GM13977 (cell line): ENCODE data around the gene CLDN7.

Experiments
- DNase-seq: peaks from one replicate; pipeline ENCODE4 v3.0.0; 2012; ENCODE audit warnings: low spot score
- in situ Hi-C: fragments of 300-500 bp; cut with MboI; formaldehyde crosslinking; loops from one replicate; pipeline ENCODE4 v1.12.0; 2022; ENCODE audit warnings: low sequenced_read_pairs, low pct_unique_long_range_greater_than_20kb, mixed read lengths, inconsistent platforms; ENCODE audit not compliant: unreplicated experiment
- TF ChIP-seq, protein P1 (sequence below): IDR thresholded peaks from 2 replicates; pipeline ENCODE4 v1.5.1; 2012; ENCODE audit warnings: mild to moderate bottlenecking, control low read depth; ENCODE audit not compliant: insufficient read depth; ENCODE audit errors: extremely low read depth, missing control alignments

The CLDN7 gene

DNA sequence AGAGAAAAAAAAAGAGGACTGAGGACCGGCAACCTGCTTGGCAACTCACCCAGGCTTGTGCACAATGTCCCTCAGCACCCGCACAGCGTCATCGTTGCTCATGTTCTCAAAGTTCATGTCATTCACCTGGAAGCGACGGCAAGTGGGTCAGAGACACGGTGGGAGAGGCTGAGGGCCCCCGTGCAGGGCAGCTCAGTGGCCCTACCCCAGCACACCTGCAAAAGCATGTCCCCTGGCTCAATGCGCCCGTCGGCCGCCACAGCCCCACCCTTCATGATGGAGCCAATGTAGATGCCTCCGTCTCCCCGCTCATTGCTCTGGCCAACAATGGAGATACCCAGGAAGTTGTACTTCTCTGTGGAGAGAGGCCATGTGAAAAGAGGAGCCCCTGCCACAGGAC, 33.4 kb downstream of the CLDN7 start:
- in situ Hi-C loops, result no loop called here

DNA sequence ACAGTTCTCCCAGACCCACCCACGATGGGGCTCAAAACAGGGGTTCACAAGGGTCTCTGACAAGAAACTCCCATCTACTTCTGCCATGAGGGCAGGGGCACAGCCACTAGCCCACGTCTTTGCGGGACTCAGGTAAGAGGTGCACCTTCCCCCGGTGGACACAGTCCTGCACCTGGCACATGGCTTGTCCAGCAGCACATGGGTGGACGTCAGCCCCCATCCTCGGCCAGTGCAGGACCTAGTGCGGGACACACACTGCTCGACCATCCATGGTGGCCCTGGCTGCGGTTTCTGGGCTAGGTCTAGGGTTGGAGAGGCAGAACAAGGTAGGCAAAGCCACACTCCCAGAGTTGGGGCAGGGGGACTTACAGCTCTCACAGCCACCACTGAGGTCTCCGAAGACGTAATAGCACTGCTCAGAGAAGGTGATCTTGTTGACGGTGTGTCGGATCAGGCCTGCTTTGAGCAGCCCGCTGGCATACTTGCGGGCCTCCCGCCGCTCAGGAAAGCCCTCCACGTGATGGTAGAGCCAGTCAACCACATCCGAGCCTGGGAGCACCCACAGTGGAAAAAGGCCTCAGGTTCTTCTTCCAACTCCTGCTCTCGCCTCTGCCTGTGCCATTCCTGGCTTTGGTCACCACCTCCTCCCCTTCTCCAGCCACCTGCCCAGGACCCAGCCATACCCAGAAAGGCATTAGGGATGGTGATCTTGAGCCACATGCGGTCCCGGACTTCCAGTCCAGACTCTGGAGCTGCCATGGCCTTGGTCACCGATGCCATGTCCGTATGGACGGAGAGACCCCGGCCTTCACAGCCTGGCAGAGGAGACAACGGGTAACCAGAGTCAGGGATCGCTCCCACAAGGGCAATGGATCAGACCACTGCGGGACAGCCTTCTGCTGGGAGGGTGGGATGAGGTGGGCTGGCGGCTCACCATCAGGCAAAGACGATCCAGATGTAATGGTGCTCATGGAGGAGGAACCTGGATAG, 35.3 kb downstream of the CLDN7 start:
- in situ Hi-C loops, result no loop called here
- TF ChIP-seq, protein P1, sequence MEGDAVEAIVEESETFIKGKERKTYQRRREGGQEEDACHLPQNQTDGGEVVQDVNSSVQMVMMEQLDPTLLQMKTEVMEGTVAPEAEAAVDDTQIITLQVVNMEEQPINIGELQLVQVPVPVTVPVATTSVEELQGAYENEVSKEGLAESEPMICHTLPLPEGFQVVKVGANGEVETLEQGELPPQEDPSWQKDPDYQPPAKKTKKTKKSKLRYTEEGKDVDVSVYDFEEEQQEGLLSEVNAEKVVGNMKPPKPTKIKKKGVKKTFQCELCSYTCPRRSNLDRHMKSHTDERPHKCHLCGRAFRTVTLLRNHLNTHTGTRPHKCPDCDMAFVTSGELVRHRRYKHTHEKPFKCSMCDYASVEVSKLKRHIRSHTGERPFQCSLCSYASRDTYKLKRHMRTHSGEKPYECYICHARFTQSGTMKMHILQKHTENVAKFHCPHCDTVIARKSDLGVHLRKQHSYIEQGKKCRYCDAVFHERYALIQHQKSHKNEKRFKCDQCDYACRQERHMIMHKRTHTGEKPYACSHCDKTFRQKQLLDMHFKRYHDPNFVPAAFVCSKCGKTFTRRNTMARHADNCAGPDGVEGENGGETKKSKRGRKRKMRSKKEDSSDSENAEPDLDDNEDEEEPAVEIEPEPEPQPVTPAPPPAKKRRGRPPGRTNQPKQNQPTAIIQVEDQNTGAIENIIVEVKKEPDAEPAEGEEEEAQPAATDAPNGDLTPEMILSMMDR, result no peak
- no peak for DNase-seq

More for the DNA sequence above, 33.4 kb downstream of the CLDN7 start:
- no peak for DNase-seq
- TF ChIP-seq, protein P1, result no peak

DNA sequence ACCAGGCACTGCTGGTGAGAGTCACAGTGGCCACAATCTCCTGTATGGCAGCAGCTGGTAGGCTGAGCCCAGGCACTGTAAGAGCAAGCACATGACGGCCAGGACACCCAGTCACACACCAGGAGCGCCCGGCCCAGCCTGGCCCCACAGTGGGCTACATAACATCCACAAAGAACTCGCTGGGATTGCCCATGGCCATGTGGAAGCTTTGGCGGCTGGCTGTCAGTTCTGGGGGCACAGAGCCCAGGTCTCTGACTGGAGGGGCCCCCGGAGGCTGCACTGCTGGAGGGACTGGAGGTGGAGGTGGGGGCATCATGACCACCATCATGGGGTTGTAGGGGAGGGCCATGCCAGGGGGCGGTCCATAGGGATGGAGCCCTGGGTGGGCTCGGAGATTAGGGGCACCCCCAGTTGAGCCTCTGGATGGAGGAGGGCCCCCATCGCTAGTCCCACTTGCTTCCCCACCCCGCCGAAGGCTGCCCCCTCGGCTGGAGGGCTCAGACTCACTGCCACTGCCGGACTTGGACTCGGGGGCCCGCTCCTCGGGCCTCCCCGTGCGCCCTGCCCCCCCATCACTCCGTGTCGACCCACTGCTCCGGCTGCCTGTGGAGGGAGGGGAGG, 36.5 kb downstream of the CLDN7 start:
- in situ Hi-C loops, result no loop called here
- TF ChIP-seq, protein P1, result no peak
- no peak for DNase-seq

DNA sequence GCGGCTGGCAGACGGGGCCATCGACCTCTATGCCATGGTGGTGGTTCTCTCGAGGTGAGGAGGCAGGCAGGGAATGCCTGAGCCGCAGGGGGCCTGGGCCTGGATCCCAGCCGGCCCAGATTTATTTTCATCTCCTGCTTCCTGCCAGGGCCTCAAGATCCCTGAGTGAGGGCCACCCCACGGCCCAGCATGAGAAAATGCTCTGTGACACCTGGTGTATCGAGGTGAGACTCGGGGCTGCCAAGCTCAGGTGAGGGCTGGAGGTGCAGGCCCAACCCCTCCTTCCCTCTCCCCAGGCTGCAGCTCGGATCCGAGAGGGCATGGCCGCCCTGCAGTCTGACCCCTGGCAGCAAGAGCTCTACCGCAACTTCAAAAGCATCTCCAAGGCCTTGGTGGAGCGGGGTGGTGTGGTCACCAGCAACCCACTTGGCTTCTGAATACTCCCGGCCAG, 37.6 kb downstream of the CLDN7 start:
- DNase-seq, result no peak
- TF ChIP-seq, protein P1, result no peak
- in situ Hi-C loops, result no loop called here

DNA sequence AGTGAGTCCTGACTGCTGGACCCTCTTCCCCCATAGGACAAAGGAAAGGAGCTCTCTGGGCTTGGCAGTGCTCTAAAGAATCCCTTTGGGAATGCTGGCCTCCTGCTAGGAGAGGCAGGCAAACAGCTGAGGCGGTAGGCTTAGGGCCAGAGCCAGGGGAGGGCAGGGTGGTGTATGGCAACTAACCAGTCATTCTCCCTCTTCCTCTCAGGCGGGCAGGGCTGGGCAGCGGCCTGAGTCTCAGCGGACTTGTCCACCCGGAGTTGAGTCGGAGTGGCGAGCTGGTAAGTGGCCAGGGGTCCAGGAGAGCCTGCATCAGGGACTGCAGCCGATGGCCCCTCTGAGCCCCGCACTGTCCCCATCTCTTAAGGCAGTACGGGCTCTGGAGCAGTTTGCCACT, 38.2 kb downstream of the CLDN7 start:
- in situ Hi-C loops, result no loop called here
- no peak for DNase-seq
- TF ChIP-seq, protein P1, result no peak

DNA sequence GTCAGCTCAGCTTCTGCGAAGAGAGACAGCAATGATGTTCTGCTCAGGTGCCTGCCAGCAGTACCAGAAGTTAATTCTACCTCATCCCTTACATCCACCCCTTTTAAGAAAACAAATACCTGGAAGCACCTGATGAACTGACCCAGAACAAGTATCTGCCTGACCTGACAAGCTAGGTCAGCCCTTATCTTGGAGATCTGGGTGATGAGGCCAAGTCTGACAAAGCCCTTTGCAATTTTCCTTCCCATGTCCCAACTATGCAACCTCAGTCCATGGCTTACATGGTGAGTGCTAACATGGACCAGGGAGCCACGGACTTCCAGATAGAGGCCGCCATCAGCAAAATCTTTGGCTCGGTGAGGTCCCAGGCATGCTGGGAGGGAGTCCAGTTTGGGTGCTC, 38.9 kb downstream of the CLDN7 start:
- DNase-seq, result no peak
- in situ Hi-C loops, result no loop called here
- TF ChIP-seq, protein P1, result no peak
